ENCODE data around the gene PRLH. TPM values are rescaled to one million over a fixed set of nuclear protein-coding genes. Genes with fewer than 3 reads are reported as not detected.

PRLH gene
- total RNA-seq, 4 donors from 2014 or later: not detected

- no peak for TF ChIP-seq CTCF (IDR thresholded peaks at IDR 0.05; ENCODE audit: low read depth)
Measured at GRCh38 chr2:237577458-237577857, 11.1 kb downstream of the PRLH start.

GRCh38 chr2:237577956-237578870 is 11.8 kb downstream of the PRLH start:
- TF ChIP-seq CTCF (IDR thresholded peaks at IDR 0.05; ENCODE audit: low read depth): no peak

DNA sequence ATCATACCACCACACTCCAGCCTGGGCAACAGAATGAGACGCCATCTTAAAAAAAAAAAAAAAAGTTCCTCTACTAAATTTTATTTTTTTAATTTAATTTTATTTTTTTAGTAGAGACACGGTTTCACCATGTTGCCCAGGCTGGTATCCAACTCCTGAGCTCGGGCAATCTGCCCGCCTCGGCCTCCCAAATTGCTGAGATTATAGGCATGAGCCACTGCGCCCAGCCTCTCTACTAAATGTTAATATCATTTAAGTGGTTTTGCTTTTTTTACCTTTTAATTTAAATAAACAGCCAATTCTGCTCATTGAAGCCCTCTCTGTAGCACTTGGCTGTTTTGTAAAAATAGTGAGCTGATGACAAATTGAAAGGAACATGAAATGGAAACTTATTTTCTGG is 15.0 kb downstream of the PRLH start:
- TF ChIP-seq CTCF (IDR thresholded peaks at IDR 0.05; ENCODE audit: low read depth): no peak

DNA sequence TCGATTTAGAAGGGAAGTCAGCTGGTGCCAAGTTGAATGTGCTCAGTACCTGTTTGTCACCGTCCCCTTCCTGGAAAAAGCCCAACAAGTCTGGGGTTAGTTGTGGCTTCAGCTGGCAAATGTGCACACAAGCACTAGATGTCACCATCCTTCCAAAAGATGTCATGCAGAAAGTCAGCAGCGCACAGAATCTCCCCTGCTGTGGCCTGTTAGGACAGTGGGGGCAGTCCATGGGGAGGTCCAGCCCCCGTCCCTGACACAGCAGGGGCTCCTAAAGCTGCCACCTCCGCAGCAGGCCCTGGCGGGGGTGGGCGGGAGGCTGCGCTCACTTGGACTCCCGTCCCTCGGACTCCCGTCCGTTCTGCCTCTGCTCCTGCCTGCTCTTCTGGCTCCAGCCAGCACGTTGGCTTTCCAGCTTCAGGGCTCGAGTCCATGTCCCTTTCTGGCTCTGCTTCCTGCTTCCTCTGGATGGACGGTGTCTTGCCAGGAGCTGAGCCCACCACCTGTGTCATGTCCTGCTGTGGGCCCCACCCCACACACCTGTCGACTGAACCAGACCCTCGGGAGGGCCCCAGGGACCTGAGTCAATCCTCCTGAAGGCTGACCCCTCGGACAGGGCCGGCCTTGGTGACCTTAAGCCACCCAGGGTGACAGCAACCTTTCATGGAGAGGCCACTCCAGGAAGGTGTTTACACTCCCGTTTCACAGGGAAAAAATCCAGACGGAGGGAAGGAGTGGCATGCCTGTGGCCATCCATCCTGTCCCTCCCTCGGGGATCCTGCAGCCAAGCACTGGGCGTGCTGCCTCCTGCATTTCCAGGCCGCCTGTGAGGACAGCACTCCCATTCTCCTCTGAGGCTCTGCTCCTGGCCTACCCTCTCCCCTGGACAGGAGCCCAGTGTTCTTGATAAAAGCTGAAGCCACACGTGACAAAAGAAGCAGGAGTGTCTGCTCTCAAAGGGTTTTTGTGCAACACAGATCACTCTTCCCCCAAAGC is 15.7 kb downstream of the PRLH start:
- TF ChIP-seq CTCF (IDR thresholded peaks at IDR 0.05; ENCODE audit: low read depth): no peak

DNA sequence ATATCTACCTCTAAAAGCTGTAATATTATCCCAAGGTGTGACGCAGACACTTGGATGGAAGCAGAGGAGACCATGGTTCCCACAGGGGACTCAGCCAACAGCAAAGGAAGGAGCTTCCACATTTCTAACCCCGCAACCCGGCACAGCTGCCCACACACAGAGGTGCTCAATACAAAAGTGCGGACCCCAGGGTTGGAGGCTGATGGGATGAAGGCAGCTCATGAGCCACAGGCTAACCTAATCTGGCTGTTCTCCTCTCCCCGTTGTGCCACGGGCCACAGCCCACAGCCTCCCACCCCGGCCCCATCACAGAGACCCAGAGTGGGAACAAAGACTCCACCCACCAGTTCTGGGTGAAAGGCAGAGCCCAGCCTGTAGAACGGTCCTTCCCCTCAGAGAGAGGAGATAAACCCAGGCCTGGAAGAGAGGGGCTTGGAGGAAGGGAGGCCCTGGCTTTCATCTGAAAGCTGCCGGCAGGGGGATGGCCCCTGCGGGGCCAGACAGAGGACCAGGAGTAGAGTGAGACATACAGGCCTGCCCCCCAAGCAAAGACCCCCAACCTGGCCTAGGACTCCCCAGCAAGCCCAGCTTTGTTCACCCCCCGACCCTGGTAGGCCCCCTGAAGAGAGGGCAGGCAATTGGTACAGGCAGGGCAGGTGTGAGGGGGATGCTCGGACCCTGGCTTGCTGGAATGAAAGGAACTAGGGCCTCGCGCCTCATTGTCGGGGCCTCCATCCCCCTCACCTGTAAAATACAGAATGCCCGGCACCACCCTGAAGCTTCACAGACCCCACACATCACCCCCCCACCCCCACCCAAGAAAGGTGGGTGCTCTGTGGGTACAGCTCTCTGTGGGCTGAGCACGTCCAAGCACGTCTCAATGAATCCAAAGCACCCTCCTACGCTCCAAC is 17.3 kb downstream of the PRLH start:
- TF ChIP-seq CTCF (IDR thresholded peaks at IDR 0.05; ENCODE audit: low read depth): no peak

DNA sequence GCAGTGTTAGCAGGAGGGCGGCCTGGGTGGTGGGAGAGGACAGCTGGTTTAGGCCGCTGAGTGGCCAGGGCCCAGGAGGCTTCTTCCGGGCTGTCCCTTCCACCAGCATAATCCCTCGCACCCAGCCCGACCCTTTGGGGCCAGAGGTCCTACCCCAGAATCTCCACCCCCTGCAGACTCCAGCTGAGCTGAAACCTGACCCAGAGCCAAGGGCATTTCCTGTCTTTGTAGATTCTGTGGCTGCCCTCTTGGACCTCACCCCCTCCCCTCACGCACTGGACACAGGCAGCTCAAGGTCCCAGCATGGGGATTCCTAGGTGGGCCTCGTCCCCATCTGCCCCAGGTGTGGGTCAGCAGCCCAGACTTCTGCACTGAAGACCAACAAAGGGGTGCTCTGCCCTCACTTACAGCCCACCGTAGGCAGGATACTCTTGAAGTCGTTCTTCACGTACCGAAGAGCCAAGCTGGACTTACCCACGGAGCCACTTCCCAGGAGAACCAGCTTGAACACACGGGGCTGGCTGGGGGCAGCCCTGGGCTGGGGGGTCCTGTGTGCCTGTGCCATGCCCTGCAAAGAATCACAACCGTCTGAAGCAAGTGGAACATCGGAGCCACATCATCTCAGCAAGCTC is 19.3 kb downstream of the PRLH start:
- TF ChIP-seq CTCF (IDR thresholded peaks at IDR 0.05; ENCODE audit: low read depth): no peak
